Activated CD8-positive, alpha-beta T cell treated with anti-CD3 and anti-CD28 coated beads, Interleukin-2, amount 10 ng/mL, durations not matched to agents 7 days and 5 days (primary cell): Measurements from ENCODE around the gene VWCE. TPM values are rescaled to one million over a fixed set of nuclear protein-coding genes. Genes with fewer than 3 reads are reported as not detected.
"Not testable (repeated sequence)": the region's sequence is repeated elsewhere in the genome, so short reads cannot be mapped to it uniquely, and the experiment has no call there.

Experiments
- ATAC-seq: fragments of 150-1000 bp; cut with Tn5 transposase; one replicate; pipeline ENCODE4 v1.10.0; 2021; ENCODE audit warnings: moderate library complexity
- CTCF ChIA-PET: fragments of 350-600 bp; sonication (Branson Sonifier 250); formaldehyde crosslinking; loops from one replicate; lab custom pipeline; 2021; ENCODE audit warnings: antibody characterized with exemption; lab: Charles Lee
- POLR2A ChIA-PET: fragments of 350-600 bp; sonication (Branson Sonifier 250); formaldehyde crosslinking; loops from one replicate; lab custom pipeline; 2021; ENCODE audit warnings: antibody characterized with exemption; lab: Charles Lee
- DNase-seq: peaks from one replicate; pipeline ENCODE4 v3.0.0-alpha.2; 2020
- H3K27ac Mint-ChIP-seq: one replicate; pipeline ENCODE4 v1.8.0; 2021; ENCODE audit warnings: mild to moderate bottlenecking, mixed read lengths
- H3K27me3 Mint-ChIP-seq: one replicate; pipeline ENCODE4 v1.8.0; 2021; ENCODE audit warnings: low read depth, mixed read lengths
- H3K36me3 Mint-ChIP-seq: one replicate; pipeline ENCODE4 v1.8.0; 2021; ENCODE audit warnings: low read depth, mixed read lengths
- H3K4me1 Mint-ChIP-seq: one replicate; pipeline ENCODE4 v1.8.0; 2021; ENCODE audit warnings: low read depth, mixed read lengths
- H3K4me3 Mint-ChIP-seq: one replicate; pipeline ENCODE4 v1.8.0; 2021; ENCODE audit warnings: mild to moderate bottlenecking, mixed read lengths
- H3K9me3 Mint-ChIP-seq: one replicate; pipeline ENCODE4 v1.8.0; 2022; ENCODE audit warnings: mixed read lengths; ENCODE audit not compliant: insufficient read depth
- total RNA-seq, 2 experiments: library from RNA; stranded (reverse); gene quantifications; one replicate each; pipeline ENCODE4 v1.2.3, GENCODE V29; 2021

The VWCE gene
- total RNA-seq, 2 experiments from 2014 or later = 2.2 to 3.3 TPM

- DNase-seq, CTCF ChIA-PET, H3K4me1 Mint-ChIP-seq, H3K36me3 Mint-ChIP-seq, H3K4me3 Mint-ChIP-seq, H3K27ac Mint-ChIP-seq, H3K27me3 Mint-ChIP-seq, H3K9me3 Mint-ChIP-seq, ATAC-seq, POLR2A ChIA-PET: not testable (repeated sequence)
Observed at GRCh38 chr11:61222047-61222446, 73.1 kb downstream of the VWCE start, which contains the start of gene PGA4. Gene PGA4, plus strand, starts transcription at chr11:61222347. Its CDS starts 54 bp downstream, at chr11:61222401.

DNA sequence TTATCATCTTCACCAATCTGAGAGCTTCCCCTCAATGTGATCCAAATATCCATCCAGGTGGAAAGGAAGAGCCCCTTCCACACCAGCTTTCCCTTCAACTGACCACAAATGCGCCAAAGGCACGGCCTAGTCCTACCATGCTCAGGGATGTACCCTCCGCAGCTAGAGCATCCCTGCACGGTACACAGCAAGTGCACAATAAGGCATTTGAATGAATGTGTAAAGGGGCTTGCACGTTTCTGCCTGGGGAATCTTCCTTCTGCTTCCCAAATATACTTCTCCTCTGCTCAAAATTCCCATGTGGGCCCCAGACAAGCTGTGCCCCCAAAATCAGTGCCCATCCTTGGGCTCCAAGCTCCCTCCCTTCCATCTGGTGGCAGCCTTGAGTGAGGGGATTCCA, 76.1 kb downstream of the VWCE start:
- ATAC-seq, CTCF ChIA-PET, H3K4me3 Mint-ChIP-seq, H3K27ac Mint-ChIP-seq, H3K9me3 Mint-ChIP-seq, H3K4me1 Mint-ChIP-seq, DNase-seq, POLR2A ChIA-PET, H3K27me3 Mint-ChIP-seq, H3K36me3 Mint-ChIP-seq: not testable (repeated sequence)

- POLR2A ChIA-PET, H3K4me1 Mint-ChIP-seq, CTCF ChIA-PET, ATAC-seq, H3K4me3 Mint-ChIP-seq, H3K9me3 Mint-ChIP-seq, H3K36me3 Mint-ChIP-seq, H3K27me3 Mint-ChIP-seq, DNase-seq, H3K27ac Mint-ChIP-seq: not testable (repeated sequence)
Observed at GRCh38 chr11:61218306-61218705, 76.8 kb downstream of the VWCE start.

DNA sequence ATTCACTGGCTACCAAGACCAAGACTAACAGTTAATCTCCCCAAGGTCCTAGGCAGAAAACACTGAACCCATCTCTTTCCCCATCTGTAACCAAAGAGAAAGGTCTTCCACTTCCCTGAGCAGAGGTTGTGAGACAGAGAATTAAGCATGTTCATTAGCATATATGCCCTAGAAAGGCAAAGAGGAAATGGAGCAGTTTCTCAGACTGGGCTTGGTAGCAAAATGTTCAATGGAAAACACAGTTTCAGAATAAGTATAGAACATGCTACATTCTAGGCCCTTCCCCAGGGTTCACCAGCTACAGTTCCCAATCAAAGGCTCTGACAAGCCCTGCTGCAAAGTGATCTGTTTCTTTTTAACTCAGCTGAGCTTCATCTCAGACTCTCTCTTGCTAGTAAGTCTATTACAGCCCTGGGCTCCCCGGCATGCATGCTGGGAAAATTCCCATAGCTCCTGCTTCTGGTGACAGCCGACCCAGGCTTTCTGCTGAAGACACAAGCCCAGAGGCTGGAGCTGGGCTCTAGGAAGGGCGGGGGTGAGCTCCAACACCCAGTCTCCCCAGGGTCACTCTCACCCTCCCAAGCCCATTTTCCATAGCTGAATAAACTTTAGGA, 81.3 kb downstream of the VWCE start:
- H3K36me3 Mint-ChIP-seq, H3K9me3 Mint-ChIP-seq, ATAC-seq, H3K4me1 Mint-ChIP-seq, H3K27me3 Mint-ChIP-seq, DNase-seq, H3K27ac Mint-ChIP-seq, H3K4me3 Mint-ChIP-seq, POLR2A ChIA-PET, CTCF ChIA-PET: not testable (repeated sequence)

- H3K4me1 Mint-ChIP-seq, DNase-seq, H3K9me3 Mint-ChIP-seq, H3K27me3 Mint-ChIP-seq, H3K4me3 Mint-ChIP-seq, H3K27ac Mint-ChIP-seq, POLR2A ChIA-PET, ATAC-seq, CTCF ChIA-PET, H3K36me3 Mint-ChIP-seq: not testable (repeated sequence)
Observed at GRCh38 chr11:61212202-61212601, 82.9 kb downstream of the VWCE start.

DNA sequence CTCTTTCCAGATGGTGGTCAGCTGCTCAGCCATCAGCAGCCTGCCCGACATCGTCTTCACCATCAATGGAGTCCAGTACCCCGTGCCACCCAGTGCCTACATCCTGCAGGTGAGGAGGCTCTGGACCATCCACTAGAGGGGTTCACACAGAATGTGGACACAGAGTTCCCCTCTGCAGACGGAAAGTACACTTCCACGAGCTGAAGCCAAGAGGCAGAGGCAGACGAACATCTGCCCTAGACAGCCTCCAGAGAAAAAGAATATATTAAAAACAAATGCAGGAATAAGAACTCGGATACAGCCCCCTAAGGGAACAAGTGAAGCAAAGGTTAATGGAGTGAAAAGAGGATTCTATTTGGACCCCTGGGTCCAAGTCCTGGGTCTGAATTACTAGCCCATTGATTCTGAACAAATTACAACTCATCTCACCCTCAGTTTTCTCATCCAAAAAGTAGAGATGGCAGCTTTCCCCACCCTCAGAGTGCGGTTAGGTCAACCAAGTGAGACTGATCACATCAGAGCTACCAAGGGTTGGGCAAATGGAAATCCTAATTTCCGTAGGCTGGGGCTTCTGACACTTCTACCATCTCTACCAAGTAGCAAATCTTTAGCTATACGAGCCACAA, 83.7 kb downstream of the VWCE start:
- CTCF ChIA-PET, POLR2A ChIA-PET, H3K4me1 Mint-ChIP-seq, H3K27ac Mint-ChIP-seq, DNase-seq, H3K27me3 Mint-ChIP-seq, H3K36me3 Mint-ChIP-seq, H3K9me3 Mint-ChIP-seq, H3K4me3 Mint-ChIP-seq, ATAC-seq: not testable (repeated sequence)

DNA sequence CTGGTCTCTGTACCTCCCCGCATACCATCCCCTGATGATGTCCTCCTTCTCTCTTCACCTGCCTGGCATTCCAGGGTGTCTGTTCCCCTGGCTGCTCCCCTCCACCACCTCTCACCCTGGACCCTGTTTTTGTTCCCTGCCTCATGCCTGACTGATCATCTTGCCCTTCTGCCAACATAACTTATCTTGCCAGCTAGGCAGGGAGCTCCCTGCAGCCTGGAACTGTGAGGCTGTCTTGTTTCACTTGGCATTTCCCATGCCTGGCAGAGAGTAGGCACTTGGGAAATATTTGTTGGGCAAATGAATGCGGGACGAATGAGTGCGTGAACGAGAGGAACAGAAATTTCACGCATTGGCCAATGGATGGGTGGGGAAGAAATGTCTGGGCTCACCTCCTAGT, 84.5 kb downstream of the VWCE start:
- H3K27ac Mint-ChIP-seq, H3K9me3 Mint-ChIP-seq, ATAC-seq, DNase-seq, H3K36me3 Mint-ChIP-seq, H3K4me3 Mint-ChIP-seq, H3K4me1 Mint-ChIP-seq, CTCF ChIA-PET, H3K27me3 Mint-ChIP-seq, POLR2A ChIA-PET: not testable (repeated sequence)

Other genes starting within 250 kb of the VWCE start
- 100 to 1,000 TPM; 252 to 274 TPM for gene CD5, start 192.8 kb downstream of the VWCE start, total RNA-seq
- 1 to 10 TPM; 3.4 to 3.8 TPM for gene VPS37C, start 133.9 kb downstream of the VWCE start, total RNA-seq
- gene PGA3, start 91.8 kb downstream of the VWCE start, total RNA-seq = not detected
- gene PGA4, start 73.0 kb downstream of the VWCE start, total RNA-seq = not detected
- not detected for gene PGA5, start 54.1 kb downstream of the VWCE start, total RNA-seq
- 100 to 1,000 TPM; 202 to 214 TPM for gene DDB1, start 37.8 kb upstream of the VWCE start, total RNA-seq
- 10 to 100 TPM; 24.1 to 26.4 TPM for gene TKFC, start 37.9 kb upstream of the VWCE start, total RNA-seq
- gene CYB561A3, start 66.6 kb upstream of the VWCE start, total RNA-seq = 10 to 100 TPM; 53.2 to 55.6 TPM
- gene TMEM138, start 67.1 kb upstream of the VWCE start, total RNA-seq = 10 to 100 TPM; 57.4 to 57.5 TPM
- 1 to 10 TPM; 6.3 to 6.4 TPM for gene TMEM216, start 97.3 kb upstream of the VWCE start, total RNA-seq
- gene CPSF7, start 134.7 kb upstream of the VWCE start, total RNA-seq = 10 to 100 TPM; 94.8 to 98.4 TPM
- 10 to 100 TPM; 51.6 to 54.3 TPM for gene SDHAF2, start 134.8 kb upstream of the VWCE start, total RNA-seq
- not detected for gene LRRC10B, start 213.4 kb upstream of the VWCE start, total RNA-seq